Iris pigment epithelial cell (primary cell): ENCODE results near the gene SETBP1.

Source experiments
- DNase-seq: peaks from one replicate; pipeline ENCODE4 v3.0.0-alpha.2; 2011; ENCODE audit warnings: low read depth

Gene SETBP1

GRCh38 chr18:44759925-44760342, 79.2 kb downstream of the SETBP1 start:
- no peak for DNase-seq

DNA sequence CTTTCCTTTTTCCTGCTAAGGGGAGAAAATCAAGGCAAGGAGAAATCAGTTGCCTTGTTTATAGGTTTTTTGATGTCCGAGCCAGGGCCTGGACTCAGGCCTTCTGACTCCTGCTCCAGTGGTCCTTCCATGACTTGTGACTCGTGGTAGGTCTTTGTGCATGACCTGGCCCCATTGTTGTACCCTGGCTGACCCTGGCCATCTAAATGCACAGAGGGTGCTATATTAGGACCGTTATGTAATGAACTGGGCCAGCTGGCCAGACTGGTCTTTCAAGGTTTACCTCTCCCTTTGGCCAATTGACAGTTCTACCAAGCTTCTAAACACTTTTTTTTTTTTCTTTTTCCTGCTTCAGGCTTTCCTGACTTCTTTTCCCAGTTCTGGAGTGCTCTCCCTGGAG, 81.1 kb downstream of the SETBP1 start:
- DNase-seq = no peak

DNA sequence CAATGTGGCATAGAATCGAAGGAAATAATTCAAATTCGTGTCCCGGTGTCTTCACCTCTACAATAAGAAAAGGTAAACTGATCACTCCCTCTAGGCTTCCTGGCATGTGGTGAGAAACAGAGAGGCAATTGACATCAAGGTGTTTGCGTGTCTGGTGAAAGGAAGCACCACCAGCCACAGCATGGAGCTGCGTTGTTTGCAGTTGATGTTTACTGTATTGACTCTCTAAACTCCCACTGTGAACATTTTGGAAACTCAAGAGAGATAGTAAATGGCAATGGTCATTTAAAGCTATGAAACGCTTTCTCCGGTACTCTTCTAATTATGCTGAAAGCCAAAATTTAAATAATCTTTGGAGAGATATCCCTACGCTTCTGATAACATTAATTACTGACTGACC, 82.6 kb downstream of the SETBP1 start:
- no peak for DNase-seq

DNA sequence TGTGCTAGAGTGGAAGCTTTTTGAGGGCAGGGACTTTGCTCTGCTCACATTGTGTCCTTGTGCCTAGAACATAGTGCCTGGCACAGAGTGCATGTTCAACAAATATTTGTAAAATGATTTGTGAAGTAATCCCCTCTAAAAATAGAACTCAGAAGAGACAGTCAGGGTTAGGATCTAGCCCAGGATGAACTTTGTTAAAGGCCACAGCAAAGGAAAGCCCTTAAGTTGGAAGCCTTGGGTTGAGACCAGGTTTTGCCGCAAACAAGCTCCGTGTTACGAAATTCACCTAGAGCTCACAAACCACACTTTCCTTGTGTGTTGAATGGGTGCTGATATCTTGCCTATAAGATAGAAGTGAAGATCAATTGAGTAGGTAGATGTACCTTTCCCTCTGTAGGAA, 84.2 kb downstream of the SETBP1 start:
- DNase-seq = no peak

DNA sequence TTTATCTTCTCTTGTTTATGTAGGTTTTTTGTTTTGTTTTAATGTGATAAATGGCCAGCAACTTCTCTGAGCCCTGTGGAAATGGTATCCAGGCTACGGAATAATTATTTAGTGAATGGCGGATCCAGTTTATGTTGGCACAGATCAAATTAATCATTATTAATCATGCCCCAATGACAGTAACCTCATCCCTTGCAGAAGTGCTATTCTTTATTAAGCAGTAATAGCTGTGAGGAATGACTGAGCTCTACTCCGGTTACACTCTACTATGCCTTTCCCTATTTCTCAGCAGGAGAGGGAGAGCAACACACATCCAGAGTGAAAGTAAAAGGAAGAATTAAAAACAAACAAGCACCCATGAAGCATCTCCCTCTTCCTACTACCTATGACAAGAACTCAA, 84.8 kb downstream of the SETBP1 start:
- no peak for DNase-seq

GRCh38 chr18:44766450-44766849, 85.8 kb downstream of the SETBP1 start:
- DNase-seq = no peak

DNA sequence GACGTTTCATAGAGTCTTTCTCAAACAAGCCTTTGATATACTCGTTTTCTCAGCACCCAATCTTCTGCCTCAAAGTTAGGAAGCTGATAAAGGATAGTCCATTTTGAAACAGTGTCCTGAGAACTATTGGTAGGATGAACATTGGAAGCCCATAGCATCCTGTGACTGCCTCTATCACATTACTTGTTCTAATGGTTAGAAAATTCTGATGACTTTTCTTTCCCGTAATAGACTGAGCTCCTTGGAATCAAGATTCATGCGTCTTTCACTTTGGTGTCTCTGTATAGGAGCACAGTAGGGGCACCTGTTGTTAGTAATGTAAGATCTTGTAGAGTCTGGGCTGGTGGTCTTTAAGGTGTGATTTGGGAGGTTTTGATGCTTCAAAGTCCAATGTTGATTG, 87.1 kb downstream of the SETBP1 start:
- DNase-seq = no peak

- no peak for DNase-seq
Measured at GRCh38 chr18:44770641-44771040, 90.0 kb downstream of the SETBP1 start.

DNA sequence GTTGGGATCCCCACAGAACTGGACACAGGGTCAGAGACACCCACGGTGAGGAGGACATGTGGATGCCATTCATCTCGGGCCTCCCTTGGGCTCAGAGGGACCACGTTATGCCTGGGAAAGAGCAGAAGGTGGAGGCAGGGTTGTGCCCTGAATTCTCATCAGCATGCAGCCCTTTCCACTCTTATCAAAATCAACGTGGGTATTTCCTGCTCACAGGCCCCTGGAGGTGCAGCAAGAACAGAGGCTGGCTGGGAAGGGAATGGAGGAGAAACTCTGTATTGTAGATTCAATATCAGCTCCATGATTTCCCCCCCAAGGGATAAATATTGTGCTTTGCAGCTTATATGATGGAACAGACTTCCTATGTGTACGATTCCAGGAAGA, 90.9 kb downstream of the SETBP1 start:
- DNase-seq = no peak

DNA sequence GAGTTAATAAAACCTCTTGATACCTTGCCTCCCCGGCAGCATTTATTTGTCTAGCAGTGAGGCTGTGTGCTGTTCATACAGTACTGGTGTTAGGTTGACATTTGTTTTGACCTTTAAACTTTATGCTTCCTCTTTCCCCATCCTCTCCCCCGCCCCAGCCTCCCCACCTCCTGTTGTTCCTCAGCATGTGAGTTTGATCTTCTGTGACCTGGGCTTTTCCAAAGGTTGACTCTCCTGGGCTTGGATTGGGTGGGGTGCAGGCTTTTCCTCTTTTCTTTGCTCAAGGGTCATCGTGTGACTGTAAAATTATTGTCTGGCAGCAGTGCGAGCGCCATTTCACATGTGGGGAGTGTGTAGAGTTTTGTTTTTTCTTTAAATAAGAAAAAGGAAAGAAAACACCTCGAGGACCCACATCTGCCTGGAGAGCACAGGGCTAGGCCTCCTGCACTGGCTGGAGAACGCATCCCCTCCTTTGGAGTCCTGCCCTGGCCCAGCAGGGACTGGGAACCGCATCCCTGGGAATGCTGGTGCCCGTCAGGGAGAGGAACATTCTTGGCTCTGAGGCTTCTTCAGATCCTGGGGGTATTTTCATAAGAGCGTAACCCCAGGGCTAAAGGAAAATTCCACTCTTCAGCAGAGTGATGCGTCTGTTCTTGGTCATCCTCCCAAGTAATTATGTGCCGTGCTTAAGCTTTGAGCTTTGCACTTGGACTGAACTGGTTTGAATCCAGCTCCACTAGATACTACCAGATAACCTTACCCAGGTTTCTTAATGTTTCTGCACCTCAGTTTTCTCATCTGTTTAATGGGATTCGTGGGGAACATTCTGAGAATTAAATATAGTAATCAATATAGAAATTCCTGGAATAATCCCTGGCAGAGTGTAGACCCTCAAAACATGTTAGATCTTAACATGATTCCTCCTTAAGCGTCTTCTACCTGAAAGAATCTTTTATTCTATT, 91.5 kb downstream of the SETBP1 start:
- DNase-seq = no peak

- DNase-seq = no peak
Measured at GRCh38 chr18:44773640-44774155, 93.0 kb downstream of the SETBP1 start.

DNA sequence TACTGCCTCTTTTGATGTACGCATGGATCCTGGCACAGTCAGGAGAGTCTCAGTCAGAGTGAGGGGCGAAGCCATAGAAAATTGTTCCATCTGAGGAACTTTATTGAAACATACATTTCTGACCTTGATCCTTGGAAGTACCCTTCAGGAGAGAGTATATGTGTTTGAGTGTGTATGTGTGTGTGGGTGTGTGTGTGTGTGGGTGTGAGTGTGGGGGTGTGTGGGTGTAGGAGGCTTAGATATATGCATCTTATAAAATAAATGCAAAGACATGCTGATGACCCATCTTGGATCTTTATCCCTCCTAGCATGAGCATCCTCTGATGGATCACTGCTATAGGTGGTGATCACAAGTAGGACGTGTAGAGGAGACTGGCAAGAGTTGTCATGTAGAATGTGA, 93.5 kb downstream of the SETBP1 start:
- no peak for DNase-seq

DNA sequence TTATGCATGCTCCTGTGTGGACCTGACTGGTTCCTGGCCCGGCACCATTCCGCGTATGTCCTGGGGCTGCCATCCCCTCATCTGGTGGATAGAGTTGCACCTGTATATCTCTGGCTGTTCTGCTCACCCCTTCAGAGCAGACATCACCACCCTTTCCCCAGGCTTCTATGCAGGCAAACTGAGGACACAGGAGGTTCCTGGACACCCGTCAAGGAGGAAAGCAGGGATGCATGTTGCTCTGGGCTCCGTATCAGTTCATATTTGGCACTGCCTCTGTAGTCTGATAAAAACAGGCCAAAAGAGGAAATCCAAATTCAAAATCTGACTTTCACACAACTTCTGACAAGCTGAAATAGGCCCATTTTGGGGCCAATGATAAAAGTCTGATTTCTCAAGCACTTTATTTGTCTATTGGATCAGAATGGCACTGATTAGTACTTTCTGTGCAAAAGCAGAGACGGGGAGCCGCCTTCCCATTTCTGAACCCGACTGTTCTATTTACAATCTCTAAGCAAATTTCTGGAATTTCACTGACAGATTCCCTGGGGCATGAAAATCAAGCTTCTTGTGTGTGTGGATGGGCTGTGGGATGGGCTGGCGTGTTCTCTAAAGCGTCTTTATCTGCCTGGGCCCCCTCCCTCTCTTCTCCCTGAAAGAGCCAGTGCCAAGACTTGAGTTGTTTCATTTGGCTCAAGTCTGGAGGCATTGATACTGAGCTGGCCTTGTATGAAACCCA, 96.9 kb downstream of the SETBP1 start:
- DNase-seq = no peak

GRCh38 chr18:44778788-44779187, 98.1 kb downstream of the SETBP1 start:
- no peak for DNase-seq

- DNase-seq = no peak
Measured at GRCh38 chr18:44779753-44780292, 99.1 kb downstream of the SETBP1 start.

- peak; percentile 52 for DNase-seq
Measured at GRCh38 chr18:44781886-44782285, 101.2 kb downstream of the SETBP1 start.

GRCh38 chr18:44782617-44783016, 101.9 kb downstream of the SETBP1 start:
- DNase-seq = no peak

DNA sequence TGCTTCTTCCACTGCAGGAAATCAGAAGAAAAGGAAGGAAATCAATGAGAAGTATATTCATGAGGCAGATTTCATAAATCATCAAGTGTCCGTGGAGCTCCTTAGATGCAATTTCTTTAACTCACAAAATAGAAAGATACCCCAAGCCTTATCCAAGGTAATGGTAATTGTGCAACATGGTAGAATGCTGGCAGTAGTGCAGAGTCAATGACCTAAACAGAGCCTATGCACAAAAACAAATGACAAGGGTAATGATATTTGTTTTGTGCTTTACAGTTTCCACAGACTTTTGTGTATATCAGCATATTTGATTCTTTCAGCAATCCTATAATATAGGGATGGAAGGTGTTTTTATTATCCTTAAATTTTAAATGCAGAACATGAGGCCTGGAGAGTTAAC, 102.7 kb downstream of the SETBP1 start:
- no peak for DNase-seq

- DNase-seq = no peak
Measured at GRCh38 chr18:44786257-44786656, 105.6 kb downstream of the SETBP1 start.

DNA sequence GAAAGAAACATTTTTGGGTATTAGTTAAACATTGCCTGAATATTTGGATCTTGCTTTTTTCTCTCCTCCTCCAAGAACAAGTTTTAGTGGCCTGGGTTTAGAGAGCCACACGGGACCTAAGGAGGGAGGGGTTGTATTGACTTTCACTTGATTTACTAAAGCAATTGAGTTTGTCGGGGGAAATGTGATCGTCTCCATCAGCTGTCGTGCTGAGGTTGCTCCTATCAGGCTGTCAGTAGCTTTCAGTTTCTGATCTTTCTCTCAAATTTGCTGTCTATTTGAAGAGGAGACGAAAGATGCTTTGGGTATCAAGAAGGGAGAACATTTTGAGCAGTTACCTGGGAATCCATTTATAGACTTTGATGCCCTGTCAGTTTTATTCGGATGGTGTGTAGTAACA, 106.0 kb downstream of the SETBP1 start:
- no peak for DNase-seq

- no peak for DNase-seq
Measured at GRCh38 chr18:44788334-44788733, 107.6 kb downstream of the SETBP1 start.

GRCh38 chr18:44789710-44790109, 109.0 kb downstream of the SETBP1 start:
- DNase-seq = no peak

DNA sequence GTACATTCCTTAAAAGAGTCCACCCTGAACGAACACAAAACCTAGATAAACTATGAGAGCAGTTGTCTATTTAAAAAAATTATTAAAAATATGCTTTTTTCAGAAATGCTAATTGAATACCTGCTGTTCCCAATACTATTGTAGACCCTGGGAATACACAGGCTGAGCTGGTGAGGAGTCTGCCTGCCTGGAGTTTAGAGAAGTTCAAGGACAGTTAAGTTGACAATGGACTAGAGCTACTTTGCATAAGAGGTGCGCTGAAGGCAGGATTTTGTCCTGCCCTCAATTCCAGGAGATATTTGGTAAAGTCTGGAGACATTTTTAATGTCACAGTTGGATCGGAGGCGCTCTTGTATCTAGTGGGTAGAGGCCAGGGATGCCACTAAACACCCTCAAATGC, 110.2 kb downstream of the SETBP1 start:
- DNase-seq = no peak
